Panc1 (cell line): ENCODE results near the gene ZBTB7C. TPM values are rescaled to one million over a fixed set of nuclear protein-coding genes. Genes with fewer than 3 reads are reported as not detected.

Experiments
- ATAC-seq: fragments of 200-7000 bp; cut with Tn5 transposase; 2 replicates; pipeline ENCODE4 v1.9.1; 2020; ENCODE audit warnings: mild to moderate bottlenecking, moderate library complexity
- BruUV-seq: library from RNA; stranded (reverse); fragments of 400-500 nt; replicated peaks from 2 replicates; lab custom pipeline; 2021; lab: Mats Ljungman, UMichigan
- CTCF ChIA-PET: fragments of 300-600 bp; sonication (Branson Sonifier 250); formaldehyde crosslinking; loops from one replicate; lab custom pipeline; 2022; ENCODE audit warnings: antibody characterized with exemption; lab: Charles Lee
- POLR2A ChIA-PET: fragments of 300-600 bp; sonication (Branson Sonifier 250); formaldehyde crosslinking; loops from one replicate; lab custom pipeline; 2022; ENCODE audit warnings: antibody characterized with exemption; lab: Charles Lee
- DNase-seq: peaks from one replicate; pipeline ENCODE4 v3.0.0-alpha.2; 2010; ENCODE audit warnings: low read depth, low spot score
- H3K27ac ChIP-seq: 2 replicates; pipeline ENCODE4 v1.5.1; 2011; ENCODE audit warnings: mild to moderate bottlenecking, low read length, inconsistent platforms
- H3K27me3 ChIP-seq: fragments of 200-500 bp; sonication (Bioruptor generic); 2 replicates; pipeline ENCODE4 v1.6.0; 2014; ENCODE audit warnings: low read length, inconsistent platforms; ENCODE audit not compliant: control insufficient read depth, insufficient read depth
- H3K36me3 ChIP-seq: fragments of 200-500 bp; sonication (Bioruptor generic); 2 replicates; pipeline ENCODE4 v1.5.1; 2014; ENCODE audit warnings: inconsistent platforms, mild to moderate bottlenecking, low read length, moderate library complexity; ENCODE audit not compliant: control insufficient read depth, insufficient read depth
- H3K4me1 ChIP-seq: 2 replicates; pipeline ENCODE4 v1.5.1; 2011; ENCODE audit warnings: inconsistent platforms, mild to moderate bottlenecking, low read length, moderate library complexity; ENCODE audit not compliant: control insufficient read depth, insufficient read depth
- H3K4me3 ChIP-seq, 2 experiments: 2 replicates each; pipeline ENCODE4 v1.5.1; 2011 to 2012; ENCODE audit warnings: low read depth in 2 of 2, low read length in 2 of 2, mild to moderate bottlenecking in 2 of 2, inconsistent platforms in 1 of 2, moderate library complexity in 1 of 2
- H3K9me3 ChIP-seq: fragments of 200-500 bp; sonication (Bioruptor generic); 2 replicates; pipeline ENCODE4 v1.5.1; 2014; ENCODE audit warnings: low read depth, mild to moderate bottlenecking, inconsistent platforms, low read length, moderate library complexity; ENCODE audit not compliant: control insufficient read depth, insufficient read depth
- CTCF ChIP-seq: fragments of 450-650 bp; IDR thresholded peaks from 2 replicates; pipeline ENCODE4 v1.5.1; 2017; ENCODE audit warnings: mild to moderate bottlenecking
- POLR2AphosphoS5 ChIP-seq: IDR thresholded peaks from 2 replicates; pipeline ENCODE4 v1.6.1; 2012; ENCODE audit warnings: mild to moderate bottlenecking, low read depth, low read length, moderate library complexity
- REST ChIP-seq, 2 experiments: IDR thresholded peaks; 2 replicates each; pipeline ENCODE4 v1.6.1; 2011 to 2012; ENCODE audit warnings: low read depth in 2 of 2, control low read depth in 1 of 2, low read length in 1 of 2, mild to moderate bottlenecking in 1 of 2, moderate library complexity in 1 of 2; ENCODE audit not compliant: insufficient read depth in 1 of 2
- SIN3A ChIP-seq: IDR thresholded peaks from 2 replicates; pipeline ENCODE4 v1.6.1; 2012; ENCODE audit warnings: low read depth, mild to moderate bottlenecking, low read length, moderate library complexity, borderline replicate concordance; ENCODE audit not compliant: insufficient read depth
- TCF7L2 ChIP-seq: IDR thresholded peaks from 2 replicates; pipeline ENCODE4 v1.6.1; 2011; ENCODE audit warnings: mild to moderate bottlenecking, low read depth, low read length, inconsistent platforms
- in situ Hi-C: cut with HindIII; loops from 2 replicates; pipeline ENCODE4 v1.10.0; 2016; ENCODE audit warnings: low sequenced_read_pairs, low pct_unique_long_range_greater_than_20kb
- intact Hi-C: fragments of 100-400 bp; cut with micrococcal nuclease; formaldehyde crosslinking; loops from one replicate; pipeline ENCODE4 v1.10.0; 2022; ENCODE audit not compliant: unreplicated experiment
- total RNA-seq: library from RNA; stranded (reverse); gene quantifications from one replicate; pipeline ENCODE4 v1.2.1, GENCODE V29; 2021; ENCODE audit not compliant: unreplicated experiment

ZBTB7C gene
- total RNA-seq, 1 experiment from 2014 or later = 0.03 TPM

- intact Hi-C loops (no loop called here), in situ Hi-C loops (no loop called here)
- no peak overlapping the region for H3K4me3 ChIP-seq
- peaks cover 2% of the 10 kb centered on the region for H3K27me3 ChIP-seq
- ATAC-seq (no peak), DNase-seq (no peak)
- H3K27ac ChIP-seq = no peak overlapping the region
- POLR2A ChIA-PET = no interaction called here
- TF ChIP-seq TCF7L2 (no peak), REST (IDR thresholded peaks at IDR 0.05; ENCODE audit: insufficient read depth in 1 of 2, low read depth in 2 of 2, low read length in 1 of 2) (no peak), CTCF (no peak), POLR2AphosphoS5 (no peak), SIN3A (no peak)
- CTCF ChIA-PET = no interaction called here
- no peaks in the 10 kb centered on the region for H3K36me3 ChIP-seq
- H3K9me3 ChIP-seq = no peaks in the 10 kb centered on the region
- BruUV-seq = no TSS peak
- no peaks in the 10 kb centered on the region for H3K4me1 ChIP-seq
Measured at GRCh38 chr18:48356909-48357631, 52.1 kb downstream of the ZBTB7C start.

GRCh38 chr18:48356151-48356745 is 52.9 kb downstream of the ZBTB7C start:
- H3K4me3 ChIP-seq = no peak overlapping the region
- no peak overlapping the region for H3K27ac ChIP-seq
- no TSS peak for BruUV-seq
- intact Hi-C loops = no loop called here
- no peaks in the 10 kb centered on the region for H3K36me3 ChIP-seq
- no peaks in the 10 kb centered on the region for H3K9me3 ChIP-seq
- H3K4me1 ChIP-seq = no peaks in the 10 kb centered on the region
- CTCF ChIA-PET = no interaction called here
- ATAC-seq (no peak), DNase-seq (no peak)
- TF ChIP-seq POLR2AphosphoS5 (no peak), REST (IDR thresholded peaks at IDR 0.05; ENCODE audit: insufficient read depth in 1 of 2, low read depth in 2 of 2, low read length in 1 of 2) (no peak), SIN3A (no peak), TCF7L2 (no peak), CTCF (no peak)
- POLR2A ChIA-PET = no interaction called here
- in situ Hi-C loops = no loop called here
- peaks cover 2% of the 10 kb centered on the region for H3K27me3 ChIP-seq
